HG03025 (cell line): ENCODE results near the gene DGKI.
"Not testable (repeated sequence)": the region's sequence is repeated elsewhere in the genome, so short reads cannot be mapped to it uniquely, and the experiment has no call there.

Experiments used
- ATAC-seq: cut with Tn5 transposase; IDR thresholded peaks from one replicate; pipeline ENCODE4 v1.9.1; 2021; ENCODE audit warnings: mild to moderate bottlenecking, moderate library complexity; ENCODE audit not compliant: unreplicated experiment, low FRiP score

DGKI gene

GRCh38 chr7:137751361-137752009 lies 95.3 kb downstream of the DGKI start:
- ATAC-seq: no peak

GRCh38 chr7:137747359-137748031 lies 99.3 kb downstream of the DGKI start:
- no peak for ATAC-seq

- no peak for ATAC-seq
Observed at GRCh38 chr7:137743021-137743420, 103.8 kb downstream of the DGKI start.

- ATAC-seq: no peak
Observed at GRCh38 chr7:137742051-137742450, 104.7 kb downstream of the DGKI start.

- ATAC-seq: no peak
Observed at GRCh38 chr7:137741443-137741842, 105.3 kb downstream of the DGKI start.

- ATAC-seq: no peak
Observed at GRCh38 chr7:137734221-137734620, 112.6 kb downstream of the DGKI start.

GRCh38 chr7:137732168-137732567 lies 114.6 kb downstream of the DGKI start:
- ATAC-seq: no peak

- ATAC-seq: no peak
Observed at GRCh38 chr7:137731436-137731835, 115.3 kb downstream of the DGKI start.

GRCh38 chr7:137728426-137728825 lies 118.3 kb downstream of the DGKI start:
- ATAC-seq: no peak

- no peak for ATAC-seq
Observed at GRCh38 chr7:137727413-137727812, 119.4 kb downstream of the DGKI start.

- no peak for ATAC-seq
Observed at GRCh38 chr7:137718355-137718754, 128.4 kb downstream of the DGKI start.

- ATAC-seq: no peak
Observed at GRCh38 chr7:137717811-137718271, 128.9 kb downstream of the DGKI start.

- no peak for ATAC-seq
Observed at GRCh38 chr7:137717045-137717444, 129.7 kb downstream of the DGKI start.

- ATAC-seq: no peak
Observed at GRCh38 chr7:137716061-137716460, 130.7 kb downstream of the DGKI start.

- no peak for ATAC-seq
Observed at GRCh38 chr7:137715533-137715932, 131.2 kb downstream of the DGKI start.

GRCh38 chr7:137715121-137715520 lies 131.7 kb downstream of the DGKI start:
- no peak for ATAC-seq

GRCh38 chr7:137706330-137706729 lies 140.4 kb downstream of the DGKI start:
- ATAC-seq: not testable (repeated sequence)

- no peak for ATAC-seq
Observed at GRCh38 chr7:137704723-137705122, 142.1 kb downstream of the DGKI start.

GRCh38 chr7:137703291-137704010 lies 143.3 kb downstream of the DGKI start:
- ATAC-seq: no peak

GRCh38 chr7:137696988-137697387 lies 149.8 kb downstream of the DGKI start:
- ATAC-seq: no peak

GRCh38 chr7:137696376-137696775 lies 150.4 kb downstream of the DGKI start:
- no peak for ATAC-seq

- ATAC-seq: no peak
Observed at GRCh38 chr7:137695942-137696341, 150.8 kb downstream of the DGKI start.
